AG09309 (cell line): ENCODE measurements around the gene METTL1.

ENCODE experiments used
- DNase-seq: peaks from one replicate; pipeline ENCODE4 v3.0.0-alpha.2; 2010; ENCODE audit warnings: low read depth
- H3K4me3 ChIP-seq: 2 replicates; pipeline ENCODE4 v1.5.1; 2011; ENCODE audit warnings: mild to moderate bottlenecking, low read depth, low read length, moderate library complexity; ENCODE audit not compliant: control insufficient read depth
- CTCF ChIP-seq: IDR thresholded peaks from 2 replicates; pipeline ENCODE4 v1.5.1; 2011; ENCODE audit warnings: mild to moderate bottlenecking, low read depth, low read length, inconsistent platforms; ENCODE audit not compliant: insufficient read depth, control insufficient read depth; ENCODE audit errors: missing control alignments

Gene METTL1

DNA sequence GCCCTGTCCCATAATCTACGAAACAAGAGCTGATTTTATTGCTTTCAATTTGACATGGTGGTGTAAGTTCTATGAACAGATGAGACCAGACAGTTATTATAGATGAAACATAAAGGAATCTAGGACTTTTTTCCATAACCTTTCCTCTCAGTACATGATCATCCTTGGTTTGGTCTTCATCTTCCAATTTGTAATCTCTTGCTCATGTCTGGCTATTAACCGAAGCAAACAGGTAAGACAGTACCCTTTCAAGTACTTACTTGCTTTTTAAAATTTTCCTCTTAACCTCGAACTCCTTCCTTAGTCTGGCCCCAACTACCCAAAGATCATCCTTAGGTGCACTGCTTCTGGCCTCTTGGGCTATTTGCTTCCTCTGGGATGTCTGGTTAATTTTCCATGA, 25.9 kb downstream of the METTL1 start:
- TF ChIP-seq CTCF: no peak
- H3K4me3 ChIP-seq: peak overlapping the region; percentile 69
- DNase-seq: no peak

- peak overlapping the region; percentile 69 for H3K4me3 ChIP-seq
- DNase-seq: no peak
- TF ChIP-seq CTCF: no peak
These were observed 26.4 kb downstream of the METTL1 start for GRCh38 chr12:57745485-57745881.

- H3K4me3 ChIP-seq: peak within 1 kb of the TSS; percentile 69
- DNase-seq: peak; percentile 93
- no peak for TF ChIP-seq CTCF
These were observed 27.0 kb downstream of the METTL1 start, which contains the start of gene TSPAN31 for GRCh38 chr12:57744777-57745484. Gene TSPAN31, plus strand, starts transcription at chr12:57745039. Its CDS starts 116 bp downstream, at chr12:57745155.

DNA sequence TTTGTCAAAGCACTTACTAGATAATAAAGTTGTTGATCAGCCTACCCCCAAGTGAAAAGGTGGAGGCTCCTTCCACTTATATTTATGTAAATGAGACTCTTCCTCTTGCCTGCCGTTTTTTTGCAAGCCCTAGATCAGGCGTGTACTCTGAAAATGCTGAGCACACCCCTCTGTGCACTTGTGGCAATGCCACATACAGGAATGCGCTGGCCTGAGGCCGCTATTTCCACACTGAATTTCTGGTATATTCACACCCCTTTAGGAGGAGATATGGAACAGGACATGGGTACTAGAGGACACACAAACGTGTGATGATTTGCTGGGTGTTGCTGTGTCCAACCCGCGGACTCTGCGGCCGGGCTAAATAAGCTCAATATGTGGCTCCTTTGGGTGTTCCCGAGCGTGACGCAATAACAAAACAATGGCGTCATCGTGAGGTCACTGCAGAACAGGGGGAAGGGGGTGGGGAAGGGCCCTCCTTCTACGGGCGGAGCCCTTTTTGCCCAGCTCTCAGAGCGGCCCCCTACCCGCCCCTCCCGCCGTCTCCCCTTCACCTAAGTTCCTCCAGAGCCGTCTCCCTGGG, 27.6 kb downstream of the METTL1 start:
- peak; percentile 43 for DNase-seq
- H3K4me3 ChIP-seq: peak overlapping the region; percentile 69
- TF ChIP-seq CTCF: no peak

- DNase-seq: no peak
- no peak overlapping the region for H3K4me3 ChIP-seq
These were observed 28.1 kb downstream of the METTL1 start for GRCh38 chr12:57743769-57744168.

More at GRCh38 chr12:57743769-57744168, 28.1 kb downstream of the METTL1 start:
- no peak for TF ChIP-seq CTCF
